Suppressor macrophage treated with lipopolysaccharide for 1 hour (primary cell): ENCODE results near the gene GFM2.
"Not testable (repeated sequence)": the region's sequence is repeated elsewhere in the genome, so short reads cannot be mapped to it uniquely, and the experiment has no call there.

Source experiments
- DNase-seq, 3 donors: peaks; one replicate each; pipeline ENCODE4 v3.0.0-alpha.2; 2020 to 2022

The GFM2 gene

GRCh38 chr5:74686962-74687751 is 79.8 kb downstream of the GFM2 start:
- DNase-seq = no peak

- peak; percentile 75 to 87 (median 77) for DNase-seq
These were observed 80.8 kb downstream of the GFM2 start for GRCh38 chr5:74685979-74686631.

- DNase-seq = peak; percentile 95 to 98 (median 98)
These were observed 81.7 kb downstream of the GFM2 start, which contains the start of gene HEXB for GRCh38 chr5:74684900-74685851. Gene HEXB (plus strand): TSS chr5:74685233. CDS start chr5:74685261, 28 bp downstream.

GRCh38 chr5:74679966-74680365 is 87.0 kb downstream of the GFM2 start:
- DNase-seq = peak; percentile 51 to 70 (median 67)

- not testable (repeated sequence) for DNase-seq
These were observed 87.6 kb downstream of the GFM2 start for GRCh38 chr5:74679300-74679699.

GRCh38 chr5:74678123-74678522 is 88.8 kb downstream of the GFM2 start:
- not testable (repeated sequence) for DNase-seq

- not testable (repeated sequence) for DNase-seq
These were observed 90.5 kb downstream of the GFM2 start for GRCh38 chr5:74676466-74676865.

GRCh38 chr5:74673011-74673790 is 93.7 kb downstream of the GFM2 start:
- DNase-seq = peak; percentile 40 to 70 (median 59)

GRCh38 chr5:74672215-74672877 is 94.6 kb downstream of the GFM2 start:
- DNase-seq = no peak
